Mucosa of descending colon (tissue), 3 donors: Measurements from ENCODE around the gene ELAC2. TPM values are rescaled to one million over a fixed set of nuclear protein-coding genes. Genes with fewer than 3 reads are reported as not detected.

Experiments used
- ATAC-seq: fragments of 200-7000 bp; cut with Tn5 transposase; one replicate; pipeline ENCODE4 v1.9.1; 2020; ENCODE audit warnings: mild to moderate bottlenecking, moderate library complexity
- DNase-seq, 3 donors: peaks; one replicate each; pipeline ENCODE4 v3.0.0-alpha.2; 2020
- H3K36me3 ChIP-seq: fragments of 200-600 bp; one replicate; pipeline ENCODE4 v1.8.0; 2021; ENCODE audit warnings: low read depth, mild to moderate bottlenecking
- H3K4me1 ChIP-seq: fragments of 200-600 bp; one replicate; pipeline ENCODE4 v1.8.0; 2021; ENCODE audit warnings: low read depth, mild to moderate bottlenecking
- H3K4me3 ChIP-seq: fragments of 200-600 bp; one replicate; pipeline ENCODE4 v1.8.0; 2021; ENCODE audit warnings: mild to moderate bottlenecking
- H3K9me3 ChIP-seq: fragments of 200-600 bp; one replicate; pipeline ENCODE4 v1.8.0; 2021; ENCODE audit warnings: mild to moderate bottlenecking
- intact Hi-C, 2 donors: fragments of 100-400 bp; cut with DNase I in 1 of 2; cut with micrococcal nuclease in 1 of 2; formaldehyde crosslinking; loops; one replicate each; pipeline versions ENCODE4 v1.11.0 to v1.11.1; 2022; cut with DNase I, micrococcal nuclease
- total RNA-seq, 3 donors: library from RNA; stranded (reverse); fragmentation: NEBNext Ultra II Directional in 2 of 3; extraction: Animal tissue kit (Norgen Biotek cat#: 25700) in 2 of 3; gene quantifications; one replicate each; pipeline versions ENCODE4 v1.2.1 to v1.2.4, GENCODE V29; 2021 to 2023
- TF ChIP-seq, protein P1 (sequence below): fragments of 200-600 bp; IDR thresholded peaks from one replicate; pipeline ENCODE4 v1.8.0; 2022; ENCODE audit warnings: antibody characterized with exemption, mild to moderate bottlenecking
- donor health status: DM: no; HTN: no; CAD: no; lungs with moderate emphysema.
- donor health status: DM: no; HTN: no; CAD: no.
- donor health status: DM: no; HTN: yes; CAD: no.

ELAC2 gene
- total RNA-seq, 3 donors from 2014 or later, result 46.7 to 47.1 (median 46.9) TPM

DNA sequence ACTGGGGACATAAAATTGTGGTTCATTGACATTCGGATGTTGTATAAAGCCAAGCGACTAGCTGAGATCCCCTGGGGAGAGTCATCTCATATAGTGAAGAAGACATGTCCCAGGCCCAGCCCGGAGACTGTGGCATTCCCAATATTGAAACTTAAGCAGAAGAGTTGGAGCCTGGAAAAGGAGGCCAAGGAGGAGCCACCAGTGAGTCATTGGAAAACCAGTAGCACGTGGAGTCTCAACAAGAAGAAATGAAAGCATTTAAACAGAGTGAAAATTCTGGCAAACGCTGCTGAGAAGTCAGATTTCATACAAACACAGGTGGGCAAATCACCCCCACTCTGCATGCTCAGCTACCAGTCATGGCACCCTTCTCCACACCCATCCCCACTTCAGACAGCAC lies 9.4 kb upstream of the ELAC2 start:
- Histone ChIP-seq H3K36me3 (no peaks in the 10 kb centered on the region), H3K4me3 (no peak overlapping the region), H3K4me1 (peaks cover 7% of the 10 kb centered on the region), H3K9me3 (no peaks in the 10 kb centered on the region)
- DNase-seq (no peak), ATAC-seq (no peak)
- TF ChIP-seq, protein P1, sequence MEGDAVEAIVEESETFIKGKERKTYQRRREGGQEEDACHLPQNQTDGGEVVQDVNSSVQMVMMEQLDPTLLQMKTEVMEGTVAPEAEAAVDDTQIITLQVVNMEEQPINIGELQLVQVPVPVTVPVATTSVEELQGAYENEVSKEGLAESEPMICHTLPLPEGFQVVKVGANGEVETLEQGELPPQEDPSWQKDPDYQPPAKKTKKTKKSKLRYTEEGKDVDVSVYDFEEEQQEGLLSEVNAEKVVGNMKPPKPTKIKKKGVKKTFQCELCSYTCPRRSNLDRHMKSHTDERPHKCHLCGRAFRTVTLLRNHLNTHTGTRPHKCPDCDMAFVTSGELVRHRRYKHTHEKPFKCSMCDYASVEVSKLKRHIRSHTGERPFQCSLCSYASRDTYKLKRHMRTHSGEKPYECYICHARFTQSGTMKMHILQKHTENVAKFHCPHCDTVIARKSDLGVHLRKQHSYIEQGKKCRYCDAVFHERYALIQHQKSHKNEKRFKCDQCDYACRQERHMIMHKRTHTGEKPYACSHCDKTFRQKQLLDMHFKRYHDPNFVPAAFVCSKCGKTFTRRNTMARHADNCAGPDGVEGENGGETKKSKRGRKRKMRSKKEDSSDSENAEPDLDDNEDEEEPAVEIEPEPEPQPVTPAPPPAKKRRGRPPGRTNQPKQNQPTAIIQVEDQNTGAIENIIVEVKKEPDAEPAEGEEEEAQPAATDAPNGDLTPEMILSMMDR, result no peak
- intact Hi-C loops, result no loop called here

DNA sequence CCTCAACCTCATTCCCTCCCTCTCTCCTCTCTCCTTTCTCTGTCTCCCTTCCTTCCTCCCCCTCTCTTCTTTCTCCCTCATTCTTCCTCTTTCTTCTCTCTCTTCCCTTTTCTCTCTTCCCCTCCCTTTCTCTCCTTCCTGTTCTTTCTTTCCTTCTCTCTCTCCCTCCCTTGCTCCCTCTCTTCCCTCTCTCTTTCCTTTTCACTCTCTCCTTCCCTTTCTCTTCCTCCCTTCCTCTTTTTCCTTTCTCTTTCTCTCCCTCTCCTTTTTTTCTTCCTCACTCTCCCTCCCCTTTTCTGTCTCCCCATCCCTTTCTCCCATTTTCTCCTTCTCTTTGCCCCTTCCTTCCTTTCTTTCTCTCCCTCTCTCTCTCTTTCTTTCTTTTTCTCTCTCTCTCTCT lies 7.9 kb upstream of the ELAC2 start:
- DNase-seq (no peak), ATAC-seq (no peak)
- Histone ChIP-seq H3K4me1 (peaks cover 7% of the 10 kb centered on the region), H3K4me3 (no peak overlapping the region), H3K9me3 (no peaks in the 10 kb centered on the region), H3K36me3 (no peaks in the 10 kb centered on the region)
- intact Hi-C loops, result no loop called here
- TF ChIP-seq, protein P1, result no peak

DNA sequence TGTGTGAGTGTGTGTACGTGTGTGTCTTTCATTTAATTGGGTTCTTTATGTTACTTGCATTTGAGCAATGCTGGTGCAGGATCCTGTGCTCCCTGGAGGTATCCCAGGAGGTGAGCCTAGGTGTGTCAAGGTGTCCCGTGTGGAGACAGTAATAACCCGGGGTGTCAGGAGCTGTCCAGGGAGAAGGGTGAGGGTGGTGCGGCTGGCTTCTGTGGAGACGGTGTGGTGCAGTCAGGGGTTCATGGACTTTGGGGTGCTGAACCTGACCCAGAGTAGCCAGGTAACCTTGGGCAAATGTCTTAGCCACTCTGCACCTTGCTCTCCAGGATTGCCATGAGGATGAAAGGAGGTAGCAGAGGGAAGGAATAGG lies 7.4 kb upstream of the ELAC2 start:
- no peaks in the 10 kb centered on the region for H3K9me3 ChIP-seq
- ATAC-seq, result no peak
- DNase-seq, result no peak
- intact Hi-C loops, result no loop called here
- H3K4me1 ChIP-seq, result peaks cover 7% of the 10 kb centered on the region
- TF ChIP-seq, protein P1, result no peak
- H3K36me3 ChIP-seq, result no peaks in the 10 kb centered on the region
- H3K4me3 ChIP-seq, result no peak overlapping the region

DNA sequence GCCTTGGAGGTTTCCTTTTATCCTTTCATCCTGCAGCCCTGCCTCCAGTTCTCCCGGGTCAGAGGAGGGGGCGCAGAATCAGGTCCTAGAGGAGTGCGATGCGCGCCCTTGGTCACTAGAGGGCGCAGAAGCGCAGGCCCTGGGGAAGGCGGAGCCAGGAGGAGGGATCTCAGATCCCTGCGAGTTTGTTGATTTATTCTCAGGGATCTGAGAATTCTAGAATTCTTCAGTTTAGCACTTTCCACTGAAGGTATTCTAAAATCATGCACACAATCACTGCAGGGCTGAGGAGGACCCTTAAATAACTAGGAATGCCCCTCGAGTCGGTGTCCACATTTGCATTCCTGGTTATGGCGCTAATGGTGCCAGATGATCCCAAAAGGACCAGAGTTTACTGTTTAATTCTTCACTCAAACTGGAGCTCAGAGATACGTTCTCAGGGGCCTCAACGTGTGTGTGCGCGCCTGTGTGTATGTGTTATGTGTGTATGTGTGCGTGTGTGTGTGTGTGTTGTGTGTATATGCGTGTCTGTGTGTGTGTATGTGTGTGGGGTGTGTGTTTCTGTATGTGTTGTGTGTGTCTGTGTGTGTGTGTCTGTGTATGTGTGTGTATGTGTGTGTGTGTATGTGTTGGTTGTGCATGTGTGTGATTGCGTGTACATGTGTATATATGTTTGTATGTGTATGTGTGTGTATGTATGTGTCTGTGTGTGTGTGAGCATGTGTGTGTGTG lies 6.9 kb upstream of the ELAC2 start:
- intact Hi-C loops, result no loop called here
- no peaks in the 10 kb centered on the region for H3K9me3 ChIP-seq
- H3K4me1 ChIP-seq, result peaks cover 7% of the 10 kb centered on the region
- ATAC-seq (peak; percentile 96), DNase-seq (peak; percentile 61 to 78 (median 65))
- no peak overlapping the region for H3K4me3 ChIP-seq
- TF ChIP-seq, protein P1, result peak; percentile 92
- no peaks in the 10 kb centered on the region for H3K36me3 ChIP-seq

DNA sequence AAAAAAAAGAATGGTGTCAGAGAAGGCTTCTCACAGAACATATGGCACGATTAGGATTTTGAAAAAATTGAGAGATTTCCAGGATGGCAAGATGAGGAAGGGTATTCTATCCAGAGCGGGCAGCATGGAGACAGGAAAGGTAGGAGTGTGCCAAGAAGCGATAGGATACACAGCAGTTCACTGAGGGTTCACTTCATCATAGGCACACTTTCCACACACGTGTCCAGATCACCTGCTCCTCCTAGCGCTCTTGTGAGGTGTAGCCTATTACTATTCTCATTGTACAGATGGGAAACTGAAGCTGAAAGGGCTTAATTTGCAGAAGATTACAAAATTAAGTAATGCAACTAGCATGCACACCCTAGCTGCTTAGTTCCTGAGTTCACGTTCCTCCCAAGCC lies 6.2 kb upstream of the ELAC2 start:
- intact Hi-C loops, result no loop called here
- ATAC-seq (peak; percentile 80), DNase-seq (no peak)
- Histone ChIP-seq H3K36me3 (no peaks in the 10 kb centered on the region), H3K4me1 (peaks cover 7% of the 10 kb centered on the region), H3K9me3 (no peaks in the 10 kb centered on the region), H3K4me3 (no peak overlapping the region)
- TF ChIP-seq, protein P1, result no peak
